ENCODE data around the gene CCDC85B.

The CCDC85B gene

GRCh38 chr11:65867284-65868071 is 23.0 kb upstream of the CCDC85B start:
- H4K20me1 ChIP-seq (ENCODE audit: insufficient read depth, low read length), result no peaks in the 10 kb centered on the region
- H3K4me1 ChIP-seq (ENCODE audit: insufficient read depth, low read length, severe bottlenecking), result no peaks in the 10 kb centered on the region
- no peaks in the 10 kb centered on the region for H3F3A ChIP-seq (ENCODE audit: insufficient read depth, low read length)

GRCh38 chr11:65868076-65868667 is 22.3 kb upstream of the CCDC85B start:
- no peak for TF ChIP-seq CTCF (IDR thresholded peaks at IDR 0.05; ENCODE audit: low read length)
- TF ChIP-seq EZH2 (IDR thresholded peaks at IDR 0.05; ENCODE audit: borderline replicate concordance, low read length), result no peak
- H4K20me1 ChIP-seq (ENCODE audit: insufficient read depth, low read length), result no peaks in the 10 kb centered on the region
- no peaks in the 10 kb centered on the region for H3K79me2 ChIP-seq (ENCODE audit: insufficient read depth, low read length)
- H3K27ac ChIP-seq (ENCODE audit: low read depth, low read length, poor library complexity, severe bottlenecking), result no peak overlapping the region
- H3K4me2 ChIP-seq (ENCODE audit: low read length), result no peak overlapping the region
- H3K27me3 ChIP-seq (ENCODE audit: insufficient read depth, low read length), result peaks cover 3% of the 10 kb centered on the region; the same call in 1 of the 2 replicates
- no peak overlapping the region for H3K9ac ChIP-seq (ENCODE audit: low read length)
- H3K4me1 ChIP-seq (ENCODE audit: insufficient read depth, low read length, severe bottlenecking), result peaks cover 5% of the 10 kb centered on the region
- H3F3A ChIP-seq (ENCODE audit: insufficient read depth, low read length), result no peaks in the 10 kb centered on the region
- peaks cover 43% of the 10 kb centered on the region for H3K36me3 ChIP-seq (ENCODE audit: insufficient read depth, low read length)
- no peaks in the 10 kb centered on the region for H3K9me3 ChIP-seq (ENCODE audit: low read length)
- H3K9me2 ChIP-seq (ENCODE audit: low read depth, low read length), result no peaks in the 10 kb centered on the region
- no peak overlapping the region for H3K4me3 ChIP-seq (ENCODE audit: low read depth, low read length, poor library complexity, severe bottlenecking)
- H2AFZ ChIP-seq (ENCODE audit: low read length), result no peak overlapping the region

More at GRCh38 chr11:65867284-65868071, 23.0 kb upstream of the CCDC85B start:
- peaks cover 50% of the 10 kb centered on the region for H3K36me3 ChIP-seq (ENCODE audit: insufficient read depth, low read length)
- H3K79me2 ChIP-seq (ENCODE audit: insufficient read depth, low read length), result no peaks in the 10 kb centered on the region
- no peak overlapping the region for H2AFZ ChIP-seq (ENCODE audit: low read length)
- peaks cover 3% of the 10 kb centered on the region; the same call in 1 of the 2 replicates for H3K27me3 ChIP-seq (ENCODE audit: insufficient read depth, low read length)
- no peak overlapping the region for H3K4me3 ChIP-seq (ENCODE audit: low read depth, low read length, poor library complexity, severe bottlenecking)
- no peak overlapping the region for H3K27ac ChIP-seq (ENCODE audit: low read depth, low read length, poor library complexity, severe bottlenecking)
- no peaks in the 10 kb centered on the region for H3K9me2 ChIP-seq (ENCODE audit: low read depth, low read length)
- H3K9ac ChIP-seq (ENCODE audit: low read length), result no peak overlapping the region
- TF ChIP-seq EZH2 (IDR thresholded peaks at IDR 0.05; ENCODE audit: borderline replicate concordance, low read length), result no peak
- TF ChIP-seq CTCF (IDR thresholded peaks at IDR 0.05; ENCODE audit: low read length), result no peak
- no peaks in the 10 kb centered on the region for H3K9me3 ChIP-seq (ENCODE audit: low read length)
- no peak overlapping the region for H3K4me2 ChIP-seq (ENCODE audit: low read length)

GRCh38 chr11:65868907-65869306 is 21.6 kb upstream of the CCDC85B start:
- H3K9ac ChIP-seq (ENCODE audit: low read length), result no peak overlapping the region
- peaks cover 3% of the 10 kb centered on the region; the same call in 1 of the 2 replicates for H3K27me3 ChIP-seq (ENCODE audit: insufficient read depth, low read length)
- no peaks in the 10 kb centered on the region for H3K9me2 ChIP-seq (ENCODE audit: low read depth, low read length)
- no peak overlapping the region for H3K4me3 ChIP-seq (ENCODE audit: low read depth, low read length, poor library complexity, severe bottlenecking)
- no peaks in the 10 kb centered on the region for H3K79me2 ChIP-seq (ENCODE audit: insufficient read depth, low read length)
- H3K4me2 ChIP-seq (ENCODE audit: low read length), result no peak overlapping the region
- H4K20me1 ChIP-seq (ENCODE audit: insufficient read depth, low read length), result no peaks in the 10 kb centered on the region
- no peak overlapping the region for H3K27ac ChIP-seq (ENCODE audit: low read depth, low read length, poor library complexity, severe bottlenecking)
- no peak for TF ChIP-seq CTCF (IDR thresholded peaks at IDR 0.05; ENCODE audit: low read length)
- no peak for TF ChIP-seq EZH2 (IDR thresholded peaks at IDR 0.05; ENCODE audit: borderline replicate concordance, low read length)
- H3K36me3 ChIP-seq (ENCODE audit: insufficient read depth, low read length), result peaks cover 36% of the 10 kb centered on the region
- H3K9me3 ChIP-seq (ENCODE audit: low read length), result no peaks in the 10 kb centered on the region
- no peak overlapping the region for H2AFZ ChIP-seq (ENCODE audit: low read length)
- no peaks in the 10 kb centered on the region for H3F3A ChIP-seq (ENCODE audit: insufficient read depth, low read length)
- peaks cover 10% of the 10 kb centered on the region for H3K4me1 ChIP-seq (ENCODE audit: insufficient read depth, low read length, severe bottlenecking)
